ENCODE results near the gene RFC5. TPM values are rescaled to one million over a fixed set of nuclear protein-coding genes. Genes with fewer than 3 reads are reported as not detected.

The RFC5 gene
- total RNA-seq, 4 donors from 2014 or later, result 8.3 to 18.2 (median 10.6) TPM

GRCh38 chr12:117968826-117969659 lies 47.5 kb upstream of the RFC5 start, which contains the start of gene KSR2:
Gene KSR2, minus strand, starts transcription at chr12:117968990. Its CDS starts 735 bp downstream, at chr12:117968255.
- H3K36me3 ChIP-seq, result no peaks in the 10 kb centered on the region
- H3K27me3 ChIP-seq, result no peaks in the 10 kb centered on the region
- peak in 2 of 3 donors; percentile 68 to 81 for DNase-seq
- TF ChIP-seq, protein P1, sequence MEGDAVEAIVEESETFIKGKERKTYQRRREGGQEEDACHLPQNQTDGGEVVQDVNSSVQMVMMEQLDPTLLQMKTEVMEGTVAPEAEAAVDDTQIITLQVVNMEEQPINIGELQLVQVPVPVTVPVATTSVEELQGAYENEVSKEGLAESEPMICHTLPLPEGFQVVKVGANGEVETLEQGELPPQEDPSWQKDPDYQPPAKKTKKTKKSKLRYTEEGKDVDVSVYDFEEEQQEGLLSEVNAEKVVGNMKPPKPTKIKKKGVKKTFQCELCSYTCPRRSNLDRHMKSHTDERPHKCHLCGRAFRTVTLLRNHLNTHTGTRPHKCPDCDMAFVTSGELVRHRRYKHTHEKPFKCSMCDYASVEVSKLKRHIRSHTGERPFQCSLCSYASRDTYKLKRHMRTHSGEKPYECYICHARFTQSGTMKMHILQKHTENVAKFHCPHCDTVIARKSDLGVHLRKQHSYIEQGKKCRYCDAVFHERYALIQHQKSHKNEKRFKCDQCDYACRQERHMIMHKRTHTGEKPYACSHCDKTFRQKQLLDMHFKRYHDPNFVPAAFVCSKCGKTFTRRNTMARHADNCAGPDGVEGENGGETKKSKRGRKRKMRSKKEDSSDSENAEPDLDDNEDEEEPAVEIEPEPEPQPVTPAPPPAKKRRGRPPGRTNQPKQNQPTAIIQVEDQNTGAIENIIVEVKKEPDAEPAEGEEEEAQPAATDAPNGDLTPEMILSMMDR (IDR thresholded peaks at IDR 0.05), result no peak
- peak in 1 of 2 donors; percentile 24 for TF ChIP-seq POLR2A (IDR thresholded peaks at IDR 0.05)
- H3K4me3 ChIP-seq, result peak within 1 kb of the TSS; percentile 33 to 62 (median 47)
- H3K9me3 ChIP-seq, result no peaks in the 10 kb centered on the region
- H3K27ac ChIP-seq, result peak within 1 kb of the TSS in 2 of 4 donors; percentile 35 to 59
- peaks cover 0 to 11% (median 4%) of the 10 kb centered on the region in 4 donors for H3K4me1 ChIP-seq

DNA sequence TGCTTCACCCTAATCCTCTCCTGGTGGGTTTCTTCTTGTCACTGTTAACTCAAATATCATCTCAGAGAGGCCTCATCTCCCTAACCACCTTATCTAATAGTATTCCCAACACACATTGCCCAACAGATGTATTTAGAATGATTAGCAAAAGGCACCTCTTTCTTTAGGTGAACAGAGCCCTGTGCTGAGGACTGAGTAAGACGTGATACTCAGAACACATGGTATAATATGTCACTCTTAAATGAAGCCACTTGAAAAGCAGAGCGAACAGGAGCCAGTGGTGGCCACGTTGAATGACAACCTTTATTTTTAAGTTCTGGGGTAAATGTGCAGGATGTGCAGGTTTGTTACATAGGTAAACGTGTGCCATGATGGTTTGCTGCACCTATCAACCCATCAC lies 46.2 kb upstream of the RFC5 start:
- Histone ChIP-seq H3K27me3 (no peaks in the 10 kb centered on the region), H3K27ac (no peak overlapping the region), H3K9me3 (no peaks in the 10 kb centered on the region), H3K4me3 (no peak overlapping the region), H3K36me3 (no peaks in the 10 kb centered on the region), H3K4me1 (peaks cover 0 to 11% (median 4%) of the 10 kb centered on the region in 4 donors)
- TF ChIP-seq POLR2A (IDR thresholded peaks at IDR 0.05), result no peak
- TF ChIP-seq, protein P1 (IDR thresholded peaks at IDR 0.05), result no peak
- no peak for DNase-seq

- TF ChIP-seq POLR2A (IDR thresholded peaks at IDR 0.05), result no peak
- TF ChIP-seq, protein P1 (IDR thresholded peaks at IDR 0.05), result no peak
- H3K27me3 ChIP-seq, result no peaks in the 10 kb centered on the region
- H3K36me3 ChIP-seq, result no peaks in the 10 kb centered on the region
- DNase-seq, result no peak
- H3K4me3 ChIP-seq, result no peak overlapping the region
- peaks cover 0 to 11% (median 4%) of the 10 kb centered on the region in 4 donors for H3K4me1 ChIP-seq
- H3K27ac ChIP-seq, result no peak overlapping the region
- H3K9me3 ChIP-seq, result no peaks in the 10 kb centered on the region
Measured at GRCh38 chr12:117972301-117972700, 44.2 kb upstream of the RFC5 start.

GRCh38 chr12:117975006-117975405 lies 41.5 kb upstream of the RFC5 start:
- Histone ChIP-seq H3K4me1 (no peaks in the 10 kb centered on the region), H3K27ac (no peak overlapping the region), H3K36me3 (no peaks in the 10 kb centered on the region), H3K9me3 (no peaks in the 10 kb centered on the region), H3K27me3 (no peaks in the 10 kb centered on the region), H3K4me3 (no peak overlapping the region)
- no peak for TF ChIP-seq POLR2A (IDR thresholded peaks at IDR 0.05)
- TF ChIP-seq, protein P1 (IDR thresholded peaks at IDR 0.05), result no peak
- DNase-seq, result no peak

DNA sequence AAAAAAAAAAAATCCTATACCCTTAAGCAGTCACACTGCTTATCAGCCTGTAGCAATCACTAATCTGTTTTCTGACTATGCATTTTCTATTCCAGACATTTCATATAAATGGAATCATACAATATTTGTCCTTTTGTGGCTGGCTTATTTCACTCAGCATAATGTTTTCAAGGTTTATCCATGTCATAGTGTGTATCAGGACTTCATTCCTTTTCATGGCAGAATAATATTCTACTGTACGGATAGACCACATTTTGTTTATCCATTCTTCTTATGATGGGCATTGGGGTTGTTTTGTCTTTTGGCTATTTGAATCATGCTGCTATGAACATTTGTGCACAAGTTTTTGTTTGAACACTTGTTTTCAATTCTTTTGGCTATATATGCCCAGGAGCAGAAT lies 39.1 kb upstream of the RFC5 start:
- Histone ChIP-seq H3K4me3 (no peak overlapping the region), H3K9me3 (no peaks in the 10 kb centered on the region), H3K27me3 (no peaks in the 10 kb centered on the region), H3K4me1 (no peaks in the 10 kb centered on the region), H3K27ac (no peak overlapping the region), H3K36me3 (no peaks in the 10 kb centered on the region)
- TF ChIP-seq, protein P1 (IDR thresholded peaks at IDR 0.05), result no peak
- no peak for TF ChIP-seq POLR2A (IDR thresholded peaks at IDR 0.05)
- DNase-seq, result no peak

Measured in Peyer's patch (tissue), 4 donors.